K562 (cell line): ENCODE data around the gene TBL2. TPM values are rescaled to one million over a fixed set of nuclear protein-coding genes. Genes with fewer than 3 reads are reported as not detected.

Experiments
- ATAC-seq: fragments of 200-7000 bp; cut with Tn5 transposase; 3 replicates; pipeline ENCODE4 v1.9.1; 2020; ENCODE audit warnings: moderate library complexity
- BruUV-seq: library from RNA; stranded (reverse); fragments of 400-500 nt; replicated peaks from 2 replicates; lab custom pipeline; 2021; lab: Mats Ljungman, UMichigan
- CTCF ChIA-PET: fragments of 300-600 bp; formaldehyde crosslinking; extraction: SDS; loops from one replicate; lab custom pipeline; 2021; ENCODE audit warnings: low intra/inter-chr PET ratio; lab: Yijun Ruan, JAX
- POLR2A ChIA-PET: fragments of 300-600, 350-650 bp; sonication (Branson Sonifier 250); formaldehyde crosslinking; extraction: SDS; loops from one replicate; lab custom pipeline; 2021; ENCODE audit warnings: antibody characterized with exemption, inconsistent platforms; lab: Yijun Ruan, JAX
- DNase-seq, 4 experiments: peaks; one replicate each; pipeline versions ENCODE4 v3.0.0 to v3.0.0-alpha.2; 2011 to 2018; ENCODE audit warnings: low spot score in 3 of 4, mixed read lengths in 3 of 4; ENCODE audit errors: extremely low read depth in 1 of 4
- FAIRE-seq: peaks from 2 replicates; lab custom pipeline; 2011; peaks lifted over from hg19 to GRCh38; lab: Jason Lieb, UNC
- H2AFZ ChIP-seq: 2 replicates; pipeline ENCODE4 v1.6.0; 2011; ENCODE audit warnings: low read depth, low read length, control low read depth, inconsistent platforms
- H3K27ac ChIP-seq: fragments of 200-600 bp; 3 replicates; pipeline ENCODE4 v1.8.0; 2011; ENCODE audit warnings: low read depth, mild to moderate bottlenecking, control low read depth, inconsistent platforms, low read length, moderate library complexity, mixed read lengths; ENCODE audit errors: extremely low read depth
- H3K27me3 ChIP-seq, 2 experiments: fragments of 300-600 bp in 1 of 2; 2 replicates in 1 of 2; 3 replicates in 1 of 2; pipeline versions ENCODE4 v1.6.0 to v1.8.0; 2011; ENCODE audit warnings: inconsistent platforms in 2 of 2, low read length in 2 of 2, mild to moderate bottlenecking in 1 of 2, mixed read lengths in 1 of 2, moderate library complexity in 1 of 2; ENCODE audit not compliant: control insufficient read depth in 2 of 2, insufficient read depth in 2 of 2
- H3K36me3 ChIP-seq: fragments of 300-600 bp; 3 replicates; pipeline ENCODE4 v1.8.0; 2011; ENCODE audit warnings: mild to moderate bottlenecking, low read length, inconsistent platforms; ENCODE audit not compliant: control insufficient read depth, insufficient read depth
- H3K4me1 ChIP-seq, 2 experiments: fragments of 200-600 bp in 1 of 2; replicated peaks in 1 of 2; 2 replicates in 1 of 2; 3 replicates in 1 of 2; pipeline versions ENCODE4 v1.5.1 to v1.8.0; 2011; ENCODE audit warnings: inconsistent platforms in 2 of 2, low read length in 2 of 2, mild to moderate bottlenecking in 1 of 2, mixed read lengths in 1 of 2, moderate library complexity in 1 of 2; ENCODE audit not compliant: control insufficient read depth in 2 of 2, insufficient read depth in 2 of 2
- H3K4me2 ChIP-seq: 2 replicates; pipeline ENCODE4 v1.6.1; 2011; ENCODE audit warnings: low read length, control low read depth, inconsistent platforms, mixed read lengths; ENCODE audit not compliant: insufficient read depth
- H3K4me3 ChIP-seq: fragments of 200-600 bp; sonication (generic), shearing (Covaris generic); 2 replicates; pipeline ENCODE4 v1.5.1; 2016; ENCODE audit warnings: control low read depth, inconsistent platforms
- H3K79me2 ChIP-seq: fragments of 200-600 bp; 3 replicates; pipeline ENCODE4 v1.8.0; 2011; ENCODE audit warnings: low read length, inconsistent platforms; ENCODE audit not compliant: control insufficient read depth, insufficient read depth
- H3K9ac ChIP-seq, 2 experiments: 2 replicates each; pipeline versions ENCODE4 v1.6.0 to v1.6.1; 2011; ENCODE audit warnings: low read depth in 2 of 2, low read length in 2 of 2, control low read depth in 1 of 2, inconsistent platforms in 1 of 2, mild to moderate bottlenecking in 1 of 2, mixed read lengths in 1 of 2; ENCODE audit not compliant: insufficient read depth in 1 of 2
- H3K9me1 ChIP-seq: one replicate; pipeline ENCODE4 v1.6.0; 2011; ENCODE audit warnings: inconsistent platforms, mild to moderate bottlenecking, low read length, moderate library complexity; ENCODE audit not compliant: control insufficient read depth, insufficient read depth
- H3K9me3 ChIP-seq: replicated peaks from 2 replicates; pipeline ENCODE4 v1.5.1; 2011; ENCODE audit warnings: low read depth, low read length, inconsistent platforms; ENCODE audit not compliant: control insufficient read depth, insufficient read depth
- H4K20me1 ChIP-seq: replicated peaks from 2 replicates; pipeline ENCODE4 v1.6.1; 2011; ENCODE audit warnings: low read length, inconsistent platforms, mixed read lengths; ENCODE audit not compliant: control insufficient read depth, insufficient read depth
- E2F6 ChIP-seq, 2 experiments: IDR thresholded peaks; 2 replicates each; pipeline ENCODE4 v1.6.1; 2011; ENCODE audit warnings: borderline replicate concordance in 1 of 2, control low read depth in 1 of 2, low read depth in 1 of 2, low read length in 1 of 2, mild to moderate bottlenecking in 1 of 2, mixed read lengths in 1 of 2, moderate library complexity in 1 of 2; ENCODE audit not compliant: insufficient read depth in 1 of 2, insufficient read length in 1 of 2, poor library complexity in 1 of 2, severe bottlenecking in 1 of 2; ENCODE audit errors: extremely low read depth in 1 of 2
- NFIC ChIP-seq: fragments of 450-650 bp; IDR thresholded peaks from 2 replicates; pipeline ENCODE4 v1.6.1; 2017; ENCODE audit warnings: mild to moderate bottlenecking, inconsistent platforms
- ZNF12 ChIP-seq: sonication (generic); formaldehyde crosslinking; IDR thresholded peaks from 2 replicates; pipeline ENCODE4 v1.4.0; 2020; ENCODE audit warnings: mild to moderate bottlenecking, missing genetic modification reagents
- ZNF740 ChIP-seq, 3 experiments: fragments of 200-800 bp in 1 of 3; sonication (Bioruptor generic) in 1 of 3; sonication (generic) in 1 of 3; formaldehyde crosslinking in 1 of 3; IDR thresholded peaks; 2 replicates each; pipeline versions ENCODE4 v1.6.1 to v1.8.0; 2016 to 2022; ENCODE audit warnings: mild to moderate bottlenecking in 2 of 3, missing compliant biosample characterization in 2 of 3, missing genetic modification characterization in 2 of 3, missing genetic modification reagents in 1 of 3
- WGBS: fragments of 100-300 bp; shearing (Covaris generic); methylation state at CpG from one replicate; pipeline ENCODE4 v1.1.6; 2016; ENCODE audit warnings: low coverage, mixed read lengths; ENCODE audit not compliant: insufficient coverage; ENCODE audit errors: missing lambda C conversion rate; 5-methylcytosine and 5-hydroxymethylcytosine counted together
- in situ Hi-C: fragments of 300-500 bp; cut with MboI; formaldehyde crosslinking; loops from 4 replicates; pipeline ENCODE4 v1.15.0; 2018; ENCODE audit warnings: inconsistent platforms, mixed read lengths
- intact Hi-C: fragments of 100-400 bp; cut with micrococcal nuclease; formaldehyde crosslinking; loops from 2 replicates; pipeline ENCODE4 v1.14.2; 2022
- polyA plus RNA-seq, 8 experiments: library from polyadenylated mRNA; depleted of rRNA in 4 of 8; stranded (reverse) in 5 of 8; unstranded in 3 of 8; fragments of >200 nt; fragmentation: Nextera tagmentation in 2 of 8; fragmentation: Illumina TruSeq in 1 of 8; extraction: Ambion mirVana in 2 of 8; extraction: Trizol in 1 of 8; gene quantifications; 2 replicates each; pipeline versions ENCODE4 v1.2.1 to v1.2.3, GENCODE V29; 2011 to 2014; ENCODE audit warnings: inconsistent platforms in 1 of 8, missing spikeins in 1 of 8
- total RNA-seq, 7 experiments: library from RNA; depleted of rRNA in 6 of 7; stranded (reverse); fragments of >200 nt in 6 of 7; fragmentation: Illumina TruSeq in 2 of 7; extraction: Trizol in 2 of 7; gene quantifications; 2 replicates each; pipeline versions ENCODE4 v1.2.1 to v1.2.3, GENCODE V29; 2011 to 2021; ENCODE audit warnings: low replicate concordance in 1 of 7

Gene TBL2
- total and polyA plus RNA-seq, 9 of the 15 experiments (the other 6 are each of a cell fraction or from before 2014, with no cell fraction given) = 2.5 to 123 (median 49.2) TPM

GRCh38 chr7:73613954-73614735 is 35.8 kb upstream of the TBL2 start:
- intact Hi-C loops = loop anchor here (2.0 to 5.0 kb wide), 2 partner anchors 55 to 238 kb away; no protein-coding TSS in a partner anchor
- Histone ChIP-seq H2AFZ (no peak overlapping the region), H3K27me3 (no peaks in the 10 kb centered on the region), H3K9me1 (no peaks in the 10 kb centered on the region), H3K4me1 (peaks cover 27 to 39% of the 10 kb centered on the region in 2 experiments), H3K9me3 (no peaks in the 10 kb centered on the region), H3K36me3 (peaks cover 6% of the 10 kb centered on the region; the same call in 2 of the 3 replicates)
- POLR2A ChIA-PET = interaction anchor here (0.6 to 1.9 kb wide), 7 partner anchors 10 to 151 kb away, joined by 3 to 12 read pairs (median 3); partner anchors contain the start of gene MLXIPL
- no peak for TF ChIP-seq E2F6 (IDR thresholded peaks at IDR 0.05; ENCODE audit: borderline replicate concordance in 1 of 2, extremely low read depth in 1 of 2, insufficient read depth in 1 of 2, insufficient read length in 1 of 2, low read depth in 1 of 2, low read length in 1 of 2, poor library complexity in 1 of 2, severe bottlenecking in 1 of 2)
- peak; percentile 58; the same call in 1 of the 2 replicates for TF ChIP-seq ZNF740 (CRISPR knock-in tag; IDR thresholded peaks at IDR 0.05)
- no peak for TF ChIP-seq ZNF740 (tag; IDR thresholded peaks at IDR 0.05)
- peak; percentile 34; the same call in 1 of the 2 replicates for TF ChIP-seq NFIC
- 0 out of 2 replicates have a peak, but pooled peaks have one; percentile 42 for TF ChIP-seq ZNF12 (CRISPR knock-in tag)
- TF ChIP-seq, all 486 proteins: peak for 3
- in situ Hi-C loops = no loop called here
- peak overlapping the region in 1 of 2 experiments; percentile 79; a peak in 1 of 4 replicates for H3K9ac ChIP-seq
- FAIRE-seq (peak; percentile 56), ATAC-seq (no peak), DNase-seq (no peak)
- H3K27ac ChIP-seq = no peak overlapping the region
- peaks cover 8% of the 10 kb centered on the region for H4K20me1 ChIP-seq
- CTCF ChIA-PET = interaction anchor here (1.6 to 2.0 kb wide), 2 partner anchors 120 to 241 kb away, joined by 6 to 7 read pairs; no protein-coding TSS in a partner anchor
- 57% methylated on average over 14 of the region's 14 CpGs for WGBS
- H3K79me2 ChIP-seq = no peaks in the 10 kb centered on the region
- H3K4me3 ChIP-seq = no peak overlapping the region
- H3K4me2 ChIP-seq = no peak overlapping the region
- BruUV-seq = TSS peak; percentile 34
